OCI-LY3 (cell line): ENCODE results near the gene RAB43.

Source experiments
- CTCF ChIP-seq: fragments of 200-600, 300-600 bp; sonication (generic); IDR thresholded peaks from 2 replicates; pipeline ENCODE4 v1.5.1; 2014; ENCODE audit warnings: antibody characterized with exemption, low read length, low read depth
- EZH2phosphoT487 ChIP-seq: fragments of 200-600 bp; shearing (Covaris generic); IDR thresholded peaks from 2 replicates; pipeline ENCODE4 v1.6.1; 2018; ENCODE audit warnings: antibody characterized with exemption, mixed run types, low read depth

GRCh38 chr3:129057249-129057648 lies 64.4 kb downstream of the RAB43 start:
- TF ChIP-seq CTCF (no peak), EZH2phosphoT487 (no peak)
